GM12864 (cell line): Measurements from ENCODE around the gene HP1BP3.
A peak's percentile ranks its signal among the peaks of the same experiment; 100 is the strongest.

Experiments used
- DNase-seq: peaks from one replicate; pipeline ENCODE4 v3.0.0-alpha.2; 2011; ENCODE audit warnings: low read depth
- H3K4me3 ChIP-seq: 2 replicates; pipeline ENCODE4 v1.5.1; 2011; ENCODE audit warnings: mild to moderate bottlenecking, low read depth, low read length, control low read depth
- CTCF ChIP-seq: IDR thresholded peaks from 2 replicates; pipeline ENCODE4 v1.5.1; 2011; ENCODE audit warnings: low read depth, mild to moderate bottlenecking, moderate library complexity, low read length, control low read depth, inconsistent platforms; ENCODE audit errors: missing control alignments

Gene HP1BP3

GRCh38 chr1:20708891-20709290 is 78.2 kb downstream of the HP1BP3 start:
- TF ChIP-seq CTCF: no peak
- no peak for DNase-seq
- H3K4me3 ChIP-seq: no peak overlapping the region

GRCh38 chr1:20708057-20708456 is 79.0 kb downstream of the HP1BP3 start:
- DNase-seq: no peak
- H3K4me3 ChIP-seq: no peak overlapping the region
- no peak for TF ChIP-seq CTCF

GRCh38 chr1:20706841-20707240 is 80.3 kb downstream of the HP1BP3 start:
- no peak overlapping the region for H3K4me3 ChIP-seq
- no peak for TF ChIP-seq CTCF
- DNase-seq: no peak

- H3K4me3 ChIP-seq: no peak overlapping the region
- no peak for TF ChIP-seq CTCF
- DNase-seq: no peak
These were observed 81.8 kb downstream of the HP1BP3 start for GRCh38 chr1:20705203-20705755.

GRCh38 chr1:20704390-20705202 is 82.5 kb downstream of the HP1BP3 start:
- TF ChIP-seq CTCF: no peak
- no peak for DNase-seq
- H3K4me3 ChIP-seq: no peak overlapping the region

GRCh38 chr1:20703124-20703756 is 83.9 kb downstream of the HP1BP3 start:
- DNase-seq: no peak
- TF ChIP-seq CTCF: no peak
- H3K4me3 ChIP-seq: no peak overlapping the region

GRCh38 chr1:20702416-20702815 is 84.7 kb downstream of the HP1BP3 start:
- no peak overlapping the region for H3K4me3 ChIP-seq
- TF ChIP-seq CTCF: peak; percentile 48
- DNase-seq: no peak
